ENCODE measurements around the gene SNRPD2. TPM values are rescaled to one million over a fixed set of nuclear protein-coding genes. Genes with fewer than 3 reads are reported as not detected.

Gene SNRPD2
- total and polyA plus RNA-seq, 2 donors (not counting 1 experiment from before 2014, with no cell fraction given) = 362 to 440 TPM

- DNase-seq (ENCODE audit: low read depth in 2 of 2) = peak; percentile 82 to 83
- Histone ChIP-seq H3K27ac (ENCODE audit: insufficient read depth, low read length) (no peak overlapping the region), H3K27me3 (ENCODE audit: control insufficient read depth, insufficient read depth, low read length) (no peaks in the 10 kb centered on the region), H3K4me1 (ENCODE audit: control insufficient read depth, extremely low read depth, insufficient read depth, low read length) (peaks cover 6% of the 10 kb centered on the region), H3K36me3 (ENCODE audit: control insufficient read depth, insufficient read depth, low read length) (no peaks in the 10 kb centered on the region), H4K20me1 (ENCODE audit: control insufficient read depth, extremely low read depth, insufficient read depth, low read length) (no peaks in the 10 kb centered on the region), H3K9me3 (ENCODE audit: control insufficient read depth, insufficient read depth, low read depth, low read length) (no peaks in the 10 kb centered on the region), H3K79me2 (ENCODE audit: control insufficient read depth, insufficient read depth, low read length) (no peaks in the 10 kb centered on the region), H3K9ac (ENCODE audit: insufficient read depth, low read length) (no peak overlapping the region), H2AFZ (ENCODE audit: low read length) (peak overlapping the region; percentile 20), H3K4me2 (ENCODE audit: extremely low read depth, insufficient read depth, low read length) (peak overlapping the region; percentile 11), H3K4me3 (replicated peaks in 1 of 4; ENCODE audit: control extremely low read depth in 1 of 4, insufficient read depth in 1 of 4, low read depth in 3 of 4, low read length in 4 of 4) (peak overlapping the region; percentile 19 to 65 (median 54))
- TF ChIP-seq CTCF (conservative IDR thresholded peaks at IDR 0.05 in 1 of 2, IDR thresholded peaks at IDR 0.05 in 1 of 2; ENCODE audit: low read depth in 1 of 2, low read length in 2 of 2) (no peak), EZH2 (IDR thresholded peaks at IDR 0.05; ENCODE audit: low read length, missing control alignments) (no peak)
Measured at GRCh38 chr19:45645631-45646344, 46.0 kb downstream of the SNRPD2 start.

- no peaks in the 10 kb centered on the region for H3K79me2 ChIP-seq (ENCODE audit: control insufficient read depth, insufficient read depth, low read length)
- peaks cover 6% of the 10 kb centered on the region for H3K4me1 ChIP-seq (ENCODE audit: control insufficient read depth, extremely low read depth, insufficient read depth, low read length)
- H3K4me3 ChIP-seq (replicated peaks in 1 of 4; ENCODE audit: control extremely low read depth in 1 of 4, insufficient read depth in 1 of 4, low read depth in 3 of 4, low read length in 4 of 4) = peak overlapping the region in 2 of 4 experiments; percentile 63 to 65
- no peak overlapping the region for H3K27ac ChIP-seq (ENCODE audit: insufficient read depth, low read length)
- no peak overlapping the region for H2AFZ ChIP-seq (ENCODE audit: low read length)
- TF ChIP-seq EZH2 (IDR thresholded peaks at IDR 0.05; ENCODE audit: low read length, missing control alignments) (no peak), CTCF (conservative IDR thresholded peaks at IDR 0.05 in 1 of 2, IDR thresholded peaks at IDR 0.05 in 1 of 2; ENCODE audit: low read depth in 1 of 2, low read length in 2 of 2) (no peak)
- H3K4me2 ChIP-seq (ENCODE audit: extremely low read depth, insufficient read depth, low read length) = no peak overlapping the region
- no peaks in the 10 kb centered on the region for H4K20me1 ChIP-seq (ENCODE audit: control insufficient read depth, extremely low read depth, insufficient read depth, low read length)
- no peaks in the 10 kb centered on the region for H3K27me3 ChIP-seq (ENCODE audit: control insufficient read depth, insufficient read depth, low read length)
- no peaks in the 10 kb centered on the region for H3K9me3 ChIP-seq (ENCODE audit: control insufficient read depth, insufficient read depth, low read depth, low read length)
- no peak overlapping the region for H3K9ac ChIP-seq (ENCODE audit: insufficient read depth, low read length)
- no peaks in the 10 kb centered on the region for H3K36me3 ChIP-seq (ENCODE audit: control insufficient read depth, insufficient read depth, low read length)
- no peak for DNase-seq (ENCODE audit: low read depth in 2 of 2)
Measured at GRCh38 chr19:45645068-45645630, 46.6 kb downstream of the SNRPD2 start.

GRCh38 chr19:45643927-45644771, 47.6 kb downstream of the SNRPD2 start:
- TF ChIP-seq EZH2 (IDR thresholded peaks at IDR 0.05; ENCODE audit: low read length, missing control alignments) (no peak), CTCF (conservative IDR thresholded peaks at IDR 0.05 in 1 of 2, IDR thresholded peaks at IDR 0.05 in 1 of 2; ENCODE audit: low read depth in 1 of 2, low read length in 2 of 2) (no peak)
- Histone ChIP-seq H3K9me3 (ENCODE audit: control insufficient read depth, insufficient read depth, low read depth, low read length) (no peaks in the 10 kb centered on the region), H3K4me2 (ENCODE audit: extremely low read depth, insufficient read depth, low read length) (no peak overlapping the region), H2AFZ (ENCODE audit: low read length) (no peak overlapping the region), H3K9ac (ENCODE audit: insufficient read depth, low read length) (no peak overlapping the region), H3K27me3 (ENCODE audit: control insufficient read depth, insufficient read depth, low read length) (no peaks in the 10 kb centered on the region), H3K4me1 (ENCODE audit: control insufficient read depth, extremely low read depth, insufficient read depth, low read length) (peaks cover 6% of the 10 kb centered on the region), H3K4me3 (replicated peaks in 1 of 4; ENCODE audit: control extremely low read depth in 1 of 4, insufficient read depth in 1 of 4, low read depth in 3 of 4, low read length in 4 of 4) (no peak overlapping the region), H4K20me1 (ENCODE audit: control insufficient read depth, extremely low read depth, insufficient read depth, low read length) (no peaks in the 10 kb centered on the region), H3K36me3 (ENCODE audit: control insufficient read depth, insufficient read depth, low read length) (no peaks in the 10 kb centered on the region), H3K79me2 (ENCODE audit: control insufficient read depth, insufficient read depth, low read length) (no peaks in the 10 kb centered on the region), H3K27ac (ENCODE audit: insufficient read depth, low read length) (no peak overlapping the region)
- no peak for DNase-seq (ENCODE audit: low read depth in 2 of 2)

Data from fibroblast of lung (primary cell).